Smooth muscle cell (in vitro differentiated cells): ENCODE measurements around the gene DPPA5. TPM values are rescaled to one million over a fixed set of nuclear protein-coding genes. Genes with fewer than 3 reads are reported as not detected.

Experiments
- DNase-seq: peaks from one replicate; lab custom pipeline; 2025; ENCODE audit not compliant: unreplicated experiment; lab: John Stamatoyannopoulos, UW
- H2AFZ ChIP-seq: fragments of 200-600 bp; sonication (generic); 2 replicates; pipeline ENCODE4 v1.6.0; 2016; ENCODE audit warnings: antibody characterized with exemption, low read depth, mild to moderate bottlenecking
- H3F3A ChIP-seq: fragments of 200-600 bp; sonication (generic); 2 replicates; pipeline ENCODE4 v1.6.0; 2017; ENCODE audit warnings: antibody characterized with exemption, low read depth
- H3K27ac ChIP-seq: fragments of 200-600 bp; sonication (generic); 2 replicates; pipeline ENCODE4 v1.5.1; 2016; ENCODE audit warnings: low read depth, mild to moderate bottlenecking
- H3K27me3 ChIP-seq: fragments of 200-600 bp; sonication (generic); 2 replicates; pipeline ENCODE4 v1.6.1; 2016; ENCODE audit warnings: low read depth, mild to moderate bottlenecking
- H3K36me3 ChIP-seq: fragments of 200-600 bp; sonication (generic); 2 replicates; pipeline ENCODE4 v1.5.1; 2016; ENCODE audit warnings: low read depth
- H3K4me1 ChIP-seq: fragments of 200-600 bp; sonication (generic); 2 replicates; pipeline ENCODE4 v1.5.1; 2016; ENCODE audit warnings: low read depth
- H3K4me2 ChIP-seq: fragments of 200-600 bp; sonication (generic); 2 replicates; pipeline ENCODE4 v1.6.0; 2016; ENCODE audit warnings: mild to moderate bottlenecking
- H3K4me3 ChIP-seq: fragments of 200-600 bp; sonication (generic); 2 replicates; pipeline ENCODE4 v1.5.1; 2016; ENCODE audit warnings: mild to moderate bottlenecking
- H3K79me2 ChIP-seq: fragments of 200-600 bp; sonication (generic); 2 replicates; pipeline ENCODE4 v1.6.0; 2016; ENCODE audit warnings: low read depth, mild to moderate bottlenecking
- H3K9ac ChIP-seq: fragments of 200-600 bp; sonication (generic); 2 replicates; pipeline ENCODE4 v1.6.0; 2016; ENCODE audit warnings: low read depth
- H3K9me3 ChIP-seq: fragments of 200-600 bp; sonication (generic); replicated peaks from 2 replicates; pipeline ENCODE4 v1.5.1; 2016; ENCODE audit warnings: low read depth
- H4K20me1 ChIP-seq: fragments of 200-600 bp; sonication (generic); 2 replicates; pipeline ENCODE4 v1.6.0; 2016; ENCODE audit warnings: low read depth
- WGBS: methylation state at CpG from one replicate; pipeline ENCODE4 v1.1.7; 2016; ENCODE audit warnings: low lambda C conversion rate; 5-methylcytosine and 5-hydroxymethylcytosine counted together
- polyA plus RNA-seq: library from polyadenylated mRNA; unstranded; fragments of >200 nt; fragmentation: Nextera tagmentation; extraction: Ambion mirVana; gene quantifications from 2 replicates; pipeline ENCODE4 v1.2.1, GENCODE V29; 2016
- total RNA-seq: library from RNA; depleted of rRNA; stranded (reverse); fragments of >200 nt; gene quantifications from 2 replicates; pipeline ENCODE4 v1.2.3, GENCODE V29; 2014
- TF ChIP-seq, protein P1 (sequence below): fragments of 200-600 bp; sonication (generic); IDR thresholded peaks from 2 replicates; pipeline ENCODE4 v1.5.1; 2017; ENCODE audit warnings: borderline replicate concordance, mild to moderate bottlenecking, antibody characterized with exemption; ENCODE audit not compliant: insufficient read depth, poor library complexity, severe bottlenecking

The DPPA5 gene
- total and polyA plus RNA-seq, 2 experiments from 2014 or later: not detected

DNA sequence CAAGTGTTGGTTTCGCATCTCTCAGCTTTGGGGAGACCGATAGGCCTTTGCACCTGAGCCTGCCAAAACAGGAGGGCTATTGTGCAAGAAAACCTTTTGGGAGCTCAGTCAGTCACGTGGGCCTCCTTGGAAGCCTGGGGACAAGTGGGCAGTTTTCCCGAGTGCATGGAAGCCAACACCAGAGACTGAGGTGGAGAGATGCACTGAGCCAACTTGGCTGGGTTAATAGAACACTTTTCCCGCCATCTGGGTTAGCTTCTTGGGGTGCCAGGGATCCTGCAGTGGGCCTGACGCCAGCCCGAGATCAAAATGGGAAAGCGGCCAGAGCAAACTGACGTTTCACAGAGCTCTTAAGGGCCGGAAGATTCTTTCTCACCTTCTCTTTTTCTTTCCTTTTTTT is 18.4 kb upstream of the DPPA5 start:
- H3K9me3 ChIP-seq: no peaks in the 10 kb centered on the region
- no peak overlapping the region for H3K4me3 ChIP-seq
- 94% methylated on average over 10 of the region's 10 CpGs for WGBS
- H3K36me3 ChIP-seq: no peaks in the 10 kb centered on the region
- no peaks in the 10 kb centered on the region for H3K79me2 ChIP-seq
- no peak overlapping the region for H3K4me2 ChIP-seq
- TF ChIP-seq, protein P1, sequence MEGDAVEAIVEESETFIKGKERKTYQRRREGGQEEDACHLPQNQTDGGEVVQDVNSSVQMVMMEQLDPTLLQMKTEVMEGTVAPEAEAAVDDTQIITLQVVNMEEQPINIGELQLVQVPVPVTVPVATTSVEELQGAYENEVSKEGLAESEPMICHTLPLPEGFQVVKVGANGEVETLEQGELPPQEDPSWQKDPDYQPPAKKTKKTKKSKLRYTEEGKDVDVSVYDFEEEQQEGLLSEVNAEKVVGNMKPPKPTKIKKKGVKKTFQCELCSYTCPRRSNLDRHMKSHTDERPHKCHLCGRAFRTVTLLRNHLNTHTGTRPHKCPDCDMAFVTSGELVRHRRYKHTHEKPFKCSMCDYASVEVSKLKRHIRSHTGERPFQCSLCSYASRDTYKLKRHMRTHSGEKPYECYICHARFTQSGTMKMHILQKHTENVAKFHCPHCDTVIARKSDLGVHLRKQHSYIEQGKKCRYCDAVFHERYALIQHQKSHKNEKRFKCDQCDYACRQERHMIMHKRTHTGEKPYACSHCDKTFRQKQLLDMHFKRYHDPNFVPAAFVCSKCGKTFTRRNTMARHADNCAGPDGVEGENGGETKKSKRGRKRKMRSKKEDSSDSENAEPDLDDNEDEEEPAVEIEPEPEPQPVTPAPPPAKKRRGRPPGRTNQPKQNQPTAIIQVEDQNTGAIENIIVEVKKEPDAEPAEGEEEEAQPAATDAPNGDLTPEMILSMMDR: no peak
- no peak for DNase-seq
- H3K9ac ChIP-seq: no peak overlapping the region
- H3K27me3 ChIP-seq: no peaks in the 10 kb centered on the region
- no peaks in the 10 kb centered on the region for H4K20me1 ChIP-seq
- H3K27ac ChIP-seq: no peak overlapping the region
- no peaks in the 10 kb centered on the region for H3K4me1 ChIP-seq
- H3F3A ChIP-seq: no peaks in the 10 kb centered on the region
- no peak overlapping the region for H2AFZ ChIP-seq

DNA sequence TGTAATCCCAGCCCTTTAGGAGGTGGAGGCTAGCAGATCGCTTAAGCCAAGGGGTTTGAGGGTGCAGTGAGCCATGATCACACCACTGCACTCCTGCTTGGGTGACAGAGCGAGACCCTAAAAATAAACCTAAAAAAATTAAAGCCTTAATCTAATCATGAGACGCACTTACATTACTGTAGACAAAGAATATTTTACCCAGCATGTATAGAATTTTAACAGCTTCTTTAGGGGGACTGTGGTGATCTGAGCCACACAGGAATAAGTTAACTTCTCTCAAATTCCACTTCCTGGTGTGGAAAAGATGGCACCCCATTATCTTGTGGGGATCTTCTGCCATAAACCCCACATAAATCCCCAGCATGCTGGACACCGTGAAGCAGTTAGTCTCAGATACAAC is 17.9 kb upstream of the DPPA5 start:
- Histone ChIP-seq H3K27ac (no peak overlapping the region), H3K79me2 (no peaks in the 10 kb centered on the region), H3K36me3 (no peaks in the 10 kb centered on the region), H3K9me3 (no peaks in the 10 kb centered on the region), H3F3A (no peaks in the 10 kb centered on the region), H2AFZ (no peak overlapping the region), H3K27me3 (no peaks in the 10 kb centered on the region), H3K4me1 (no peaks in the 10 kb centered on the region), H3K9ac (no peak overlapping the region), H4K20me1 (no peaks in the 10 kb centered on the region), H3K4me3 (no peak overlapping the region), H3K4me2 (no peak overlapping the region)
- DNase-seq: no peak
- TF ChIP-seq, protein P1: no peak
- 95% methylated on average over 4 of the region's 4 CpGs for WGBS

DNA sequence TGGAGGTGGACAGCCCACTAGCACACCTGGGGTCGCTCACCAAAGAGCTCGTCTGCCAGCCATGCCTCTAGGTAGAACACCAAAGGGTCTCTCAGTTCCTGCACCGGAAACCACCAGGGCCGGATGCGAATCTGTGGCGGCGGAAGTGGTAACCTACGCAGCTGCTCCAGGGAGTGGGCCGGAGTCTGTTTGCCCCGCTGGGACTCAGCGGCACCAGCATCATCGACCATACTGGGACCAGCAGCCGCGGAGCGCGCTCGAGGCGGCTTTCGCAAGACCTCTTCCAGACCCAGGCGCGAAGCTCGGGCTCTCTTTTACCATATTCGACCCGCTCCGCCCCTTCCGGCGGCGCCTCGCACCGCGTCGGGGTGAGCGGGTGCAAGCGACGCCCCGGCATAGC is 15.5 kb upstream of the DPPA5 start, which contains the start of gene OOEP:
TSS of gene OOEP (minus strand) at position 335 of the 400 bp plus-strand sequence. CDS start at position 230, 105 bp downstream.
- 97% methylated on average over 36 of the region's 36 CpGs for WGBS
- no peak for DNase-seq
- H3K4me3 ChIP-seq: no peak within 1 kb of the TSS
- H3K27ac ChIP-seq: no peak within 1 kb of the TSS
- no peaks in the 10 kb centered on the region for H3K4me1 ChIP-seq
- no peaks in the 10 kb centered on the region for H3K9me3 ChIP-seq
- H3K9ac ChIP-seq: no peak within 1 kb of the TSS
- TF ChIP-seq, protein P1: no peak
- H3K27me3 ChIP-seq: no peaks in the 10 kb centered on the region
- H3K79me2 ChIP-seq: no peaks in the 10 kb centered on the region
- no peaks in the 10 kb centered on the region for H4K20me1 ChIP-seq
- H3K4me2 ChIP-seq: no peak within 1 kb of the TSS
- no peaks in the 10 kb centered on the region for H3F3A ChIP-seq
- H2AFZ ChIP-seq: no peak within 1 kb of the TSS
- H3K36me3 ChIP-seq: no peaks in the 10 kb centered on the region

DNA sequence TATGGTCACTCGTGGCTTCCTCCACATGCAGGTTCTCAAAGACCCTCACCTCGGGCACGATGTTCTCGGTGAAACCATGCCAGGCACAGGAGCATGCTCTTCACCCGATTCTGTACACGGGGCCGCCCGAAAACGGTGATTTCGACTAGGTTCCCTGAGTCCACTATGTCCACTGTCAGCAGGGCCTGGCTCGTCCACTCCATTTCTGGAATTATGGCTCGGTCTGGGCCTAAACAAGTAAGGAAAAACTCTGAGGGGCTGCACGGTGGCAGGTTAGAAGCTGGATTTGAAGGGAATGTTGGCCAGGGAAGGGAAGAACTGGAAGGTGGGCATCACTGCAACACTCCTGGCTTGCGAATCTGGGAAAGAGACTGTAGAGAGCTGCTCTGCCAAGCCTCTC is 15.1 kb upstream of the DPPA5 start:
- Histone ChIP-seq H3K79me2 (no peaks in the 10 kb centered on the region), H3K9me3 (no peaks in the 10 kb centered on the region), H3K4me3 (no peak overlapping the region), H3F3A (no peaks in the 10 kb centered on the region), H3K4me1 (no peaks in the 10 kb centered on the region), H3K4me2 (no peak overlapping the region), H4K20me1 (no peaks in the 10 kb centered on the region), H3K9ac (no peak overlapping the region), H3K36me3 (no peaks in the 10 kb centered on the region), H2AFZ (no peak overlapping the region), H3K27ac (no peak overlapping the region), H3K27me3 (no peaks in the 10 kb centered on the region)
- no peak for DNase-seq
- TF ChIP-seq, protein P1: no peak
- WGBS: 97% methylated on average over 14 of the region's 14 CpGs
